Right kidney (tissue), 9 donors: ENCODE results near the gene NDUFS3.
A peak's percentile ranks its signal among the peaks of the same experiment; 100 is the strongest.
"Not testable (repeated sequence)": the region's sequence is repeated elsewhere in the genome, so short reads cannot be mapped to it uniquely, and the experiment has no call there.

ENCODE experiments used
- DNase-seq: peaks from one replicate; pipeline ENCODE4 v3.0.0-alpha.2; 2016
- long read RNA-seq, 8 donors: transcript quantifications; one replicate each; lab custom pipeline, GENCODE V29; 2026

NDUFS3 gene
- long read RNA-seq, donor 1, transcript NDUFS3-201 (7 exons, 958 nt): major isoform, 83 of 98 reads
- long read RNA-seq, donor 1, transcript NDUFS3-205 (2 exons, 269 nt): minor isoform, 5 of 98 reads
- long read RNA-seq, donor 1, partial matches to known transcripts: 6 of 98 reads
- long read RNA-seq, donor 1, other reads (novel, unspliced or antisense): 0 of 98 reads
- long read RNA-seq, donor 2, transcript NDUFS3-201 (7 exons, 958 nt): major isoform, 55 of 59 reads
- long read RNA-seq, donor 2, partial matches to known transcripts: 0 of 59 reads
- long read RNA-seq, donor 2, other reads (novel, unspliced or antisense): 0 of 59 reads
- long read RNA-seq, donor 3, transcript NDUFS3-201 (7 exons, 958 nt): major isoform, 20 of 27 reads
- long read RNA-seq, donor 3, partial matches to known transcripts: 0 of 27 reads
- long read RNA-seq, donor 3, other reads (novel, unspliced or antisense): 0 of 27 reads
- long read RNA-seq, donor 4, transcript NDUFS3-205 (2 exons, 269 nt): minor isoform, 8 of 73 reads
- long read RNA-seq, donor 4, transcript NDUFS3-201 (7 exons, 958 nt): major isoform, 47 of 73 reads
- long read RNA-seq, donor 4, partial matches to known transcripts: 14 of 73 reads
- long read RNA-seq, donor 4, other reads (novel, unspliced or antisense): 0 of 73 reads
- long read RNA-seq, donor 5, transcript NDUFS3-205 (2 exons, 269 nt): minor isoform, 5 of 84 reads
- long read RNA-seq, donor 5, transcript NDUFS3-201 (7 exons, 958 nt): major isoform, 76 of 84 reads
- long read RNA-seq, donor 5, partial matches to known transcripts: 0 of 84 reads
- long read RNA-seq, donor 5, other reads (novel, unspliced or antisense): 0 of 84 reads
- long read RNA-seq, donor 6, transcript NDUFS3-201 (7 exons, 958 nt): major isoform, 64 of 71 reads
- long read RNA-seq, donor 6, partial matches to known transcripts: 0 of 71 reads
- long read RNA-seq, donor 6, other reads (novel, unspliced or antisense): 0 of 71 reads
- long read RNA-seq, donor 7, transcript NDUFS3-201 (7 exons, 958 nt): major isoform, 86 of 112 reads
- long read RNA-seq, donor 7, transcript NDUFS3-205 (2 exons, 269 nt): minor isoform, 16 of 112 reads
- long read RNA-seq, donor 7, partial matches to known transcripts: 6 of 112 reads
- long read RNA-seq, donor 7, other reads (novel, unspliced or antisense): 0 of 112 reads
- long read RNA-seq, donor 8, transcript NDUFS3-201 (7 exons, 958 nt): major isoform, 61 of 74 reads
- long read RNA-seq, donor 8, partial matches to known transcripts: 6 of 74 reads
- long read RNA-seq, donor 8, other reads (novel, unspliced or antisense): 0 of 74 reads

DNA sequence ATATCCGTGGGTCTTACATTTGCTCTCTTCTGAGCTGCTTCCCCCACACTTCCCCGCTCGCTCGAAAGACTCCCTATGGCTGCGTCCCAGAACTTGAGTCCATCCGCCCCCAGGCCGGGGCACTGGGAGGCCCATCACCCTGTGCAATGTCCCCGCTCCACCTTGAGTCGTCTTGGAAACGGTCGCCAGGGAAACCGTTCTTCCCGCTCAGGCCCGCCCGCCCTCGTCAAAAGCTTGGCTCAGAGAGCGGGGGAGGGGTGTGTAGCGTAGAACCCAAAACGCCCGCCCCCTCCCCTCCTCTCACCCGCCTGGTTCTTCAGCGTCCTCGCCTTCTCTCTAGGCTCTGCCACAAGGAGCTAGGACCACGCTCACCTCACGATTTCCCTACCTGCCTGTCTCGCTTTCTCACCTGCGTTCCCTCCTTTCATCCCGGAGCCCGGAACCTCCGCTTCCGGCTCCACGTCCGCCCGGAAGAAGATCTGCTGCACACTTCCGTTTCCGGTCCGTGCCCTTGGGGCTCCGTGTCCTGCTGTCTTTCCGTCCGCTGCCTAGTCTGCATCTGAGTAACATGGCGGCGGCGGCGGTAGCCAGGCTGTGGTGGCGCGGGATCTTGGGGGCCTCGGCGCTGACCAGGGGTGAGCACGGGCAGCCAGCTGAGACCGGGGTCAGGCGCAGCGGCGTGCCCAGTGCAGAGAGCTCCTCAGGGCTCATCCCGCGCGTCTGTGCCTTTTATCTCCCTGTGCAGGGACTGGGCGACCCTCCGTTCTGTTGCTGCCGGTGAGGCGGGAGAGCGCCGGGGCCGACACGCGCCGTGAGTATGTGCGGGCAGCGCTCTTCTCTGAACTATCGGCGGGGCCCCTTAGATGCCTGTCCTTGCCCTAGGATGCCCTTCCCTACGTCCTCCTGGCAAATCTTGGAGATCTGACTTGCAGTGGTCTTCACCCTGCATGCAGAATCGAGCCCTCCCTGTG lies at the start of gene NDUFS3, which contains the start of gene KBTBD4:
Gene NDUFS3 (plus strand): TSS at position 551 of the 971 bp plus-strand sequence. CDS start 18 bp downstream, at position 569.
Gene KBTBD4 (minus strand): TSS at position 447 of the 971 bp plus-strand sequence. CDS start 19 bp downstream, at position 428.
- peak; percentile 98 for DNase-seq

DNA sequence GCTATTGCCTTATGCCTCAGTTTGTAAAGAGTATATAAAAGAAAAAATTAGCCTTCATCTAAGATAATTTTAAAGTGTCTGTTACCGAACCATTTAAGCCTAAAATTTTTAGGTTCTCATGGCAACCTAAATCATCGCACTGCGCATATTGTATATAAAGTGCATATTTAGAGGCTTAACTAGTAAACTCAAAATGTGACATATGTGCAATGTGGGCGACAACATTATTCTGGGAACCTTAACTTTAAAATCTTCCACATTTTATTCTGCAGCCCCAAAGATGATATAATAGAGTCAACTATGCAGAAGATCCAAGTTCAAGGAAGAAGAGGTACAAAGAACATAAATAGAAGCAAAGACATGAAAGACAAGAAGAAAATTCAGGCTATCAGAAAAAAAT lies 48.9 kb upstream of the NDUFS3 start:
- DNase-seq: no peak

DNA sequence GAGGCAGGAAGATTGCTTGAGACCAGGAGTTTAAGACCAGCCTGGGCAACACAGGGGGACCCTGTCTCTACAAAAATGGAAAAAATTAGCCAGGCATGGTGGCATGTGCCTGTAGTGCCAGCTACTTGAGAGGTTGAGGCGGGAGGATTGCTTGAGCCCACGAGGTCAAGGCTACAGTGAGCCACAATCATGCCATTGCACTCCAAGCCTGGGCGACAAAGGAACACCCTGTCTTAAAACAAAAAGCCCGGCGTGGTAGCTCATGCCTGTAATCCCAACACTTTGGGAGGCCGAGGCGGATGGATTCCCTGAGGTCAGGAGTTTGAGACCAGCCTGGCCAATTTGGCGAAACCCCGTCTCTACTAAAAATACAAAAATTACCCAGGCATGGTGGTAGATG lies 48.2 kb upstream of the NDUFS3 start:
- not testable (repeated sequence) for DNase-seq

DNA sequence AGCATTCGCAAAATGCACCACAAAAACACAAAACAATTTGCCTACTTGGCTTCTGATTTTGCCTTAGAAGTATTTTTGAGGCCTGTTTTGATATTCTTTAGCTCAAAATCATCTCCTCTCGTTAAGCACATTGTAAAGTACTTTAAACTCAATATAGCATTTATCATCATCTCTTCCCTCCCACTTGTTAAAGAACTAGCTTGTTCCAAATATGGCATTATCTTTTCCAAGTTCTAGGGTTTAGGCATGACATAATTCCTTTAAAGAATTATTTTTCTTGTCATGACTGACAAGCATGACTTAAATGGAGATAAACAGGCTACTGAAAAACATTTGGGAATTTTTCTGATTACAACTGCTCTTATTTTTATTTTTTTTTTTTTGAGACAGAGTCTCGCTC lies 47.2 kb upstream of the NDUFS3 start:
- DNase-seq: no peak

DNA sequence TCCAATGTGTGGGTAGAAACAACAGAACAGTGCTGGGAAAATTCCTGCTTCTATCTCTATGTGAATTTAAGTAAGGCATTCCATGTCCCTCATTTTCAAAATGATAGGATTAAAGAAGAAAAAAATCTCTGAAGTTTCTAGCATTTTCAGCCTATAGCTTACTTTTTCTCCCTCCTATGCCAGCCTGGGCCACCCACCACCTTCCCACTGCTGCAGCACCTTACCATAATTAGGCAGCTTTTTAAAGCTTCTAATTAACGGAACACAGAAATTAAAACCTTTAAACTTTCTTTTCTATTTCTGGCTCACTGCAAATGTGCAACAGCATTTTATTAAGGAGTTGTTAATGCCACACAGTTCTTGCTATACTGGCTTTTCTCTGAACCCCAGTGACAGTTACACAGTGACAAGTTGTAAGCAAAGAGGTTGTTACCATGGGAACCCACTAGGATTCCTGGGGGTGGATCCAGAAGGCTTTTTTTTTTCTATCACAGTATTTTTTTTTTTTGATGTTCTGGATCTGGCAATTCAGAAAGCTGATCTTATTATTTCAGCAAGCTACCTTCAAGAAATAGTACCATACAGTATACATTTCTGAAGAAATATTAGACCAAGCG lies 46.2 kb upstream of the NDUFS3 start:
- DNase-seq: no peak

DNA sequence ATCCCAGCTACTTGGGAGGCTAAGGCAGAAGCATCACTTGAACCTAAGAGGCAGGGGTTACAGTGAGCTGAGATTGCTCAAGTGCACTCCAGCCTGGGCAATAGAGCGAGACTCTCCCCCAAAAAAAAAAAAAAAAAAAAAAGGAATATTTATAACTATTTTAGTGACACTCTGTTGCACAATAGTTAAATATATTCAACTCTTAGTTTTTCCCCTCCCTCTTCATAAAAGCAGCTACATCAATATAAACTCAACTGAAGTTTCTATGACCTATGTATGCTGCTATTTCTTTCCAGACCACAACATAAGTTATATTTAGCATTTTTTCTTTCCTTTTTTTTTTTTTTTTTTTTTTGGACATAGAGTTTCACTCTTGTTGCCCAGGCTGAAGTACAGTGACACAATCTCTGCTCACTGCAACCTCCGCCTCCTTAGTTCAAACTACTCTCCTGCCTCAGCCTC lies 45.2 kb upstream of the NDUFS3 start:
- DNase-seq: no peak

DNA sequence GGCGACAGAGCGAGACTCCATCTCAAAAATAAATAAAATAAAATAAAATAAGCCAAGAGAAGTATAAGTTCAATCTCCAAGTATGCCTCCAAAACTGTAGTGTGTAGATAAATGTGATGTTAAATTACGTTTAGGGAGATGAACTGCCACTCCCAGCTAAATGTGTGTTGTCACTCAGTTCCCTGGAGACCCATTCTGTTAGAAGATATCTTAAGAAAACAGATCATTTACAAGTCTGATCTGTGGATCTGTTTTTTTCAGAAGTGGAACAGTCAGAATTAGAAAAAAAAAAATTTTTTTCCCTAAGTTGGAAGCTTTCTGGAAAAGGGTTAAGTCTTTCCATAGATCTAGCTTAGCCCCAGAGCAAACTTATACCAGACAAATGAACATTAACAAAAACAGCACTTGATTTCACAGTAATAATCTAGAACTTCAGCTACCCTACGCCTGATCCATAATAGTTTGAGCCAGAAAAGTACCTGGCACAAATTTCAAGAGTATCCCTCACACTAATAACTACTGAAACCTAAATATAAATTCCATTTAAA lies 44.1 kb upstream of the NDUFS3 start:
- DNase-seq: no peak

DNA sequence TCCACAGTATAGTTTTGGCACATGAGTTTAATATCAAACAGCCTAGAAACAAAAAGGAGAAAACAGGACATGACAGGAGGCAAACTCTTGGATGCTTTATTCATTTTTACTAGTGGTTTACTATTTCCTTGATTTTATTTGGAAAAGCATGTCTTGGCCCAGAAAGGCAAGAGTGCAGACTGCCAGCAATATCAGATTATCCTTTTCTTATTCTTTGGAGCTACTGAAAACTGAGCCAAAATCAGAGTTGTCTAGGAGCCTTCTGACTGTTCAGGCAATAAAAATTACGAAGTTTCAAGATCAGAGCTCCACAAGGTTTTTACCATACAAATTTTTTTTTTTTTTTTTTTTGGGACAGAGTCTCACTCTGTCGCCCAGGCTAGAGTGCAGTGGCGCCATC lies 42.0 kb upstream of the NDUFS3 start:
- DNase-seq: no peak

DNA sequence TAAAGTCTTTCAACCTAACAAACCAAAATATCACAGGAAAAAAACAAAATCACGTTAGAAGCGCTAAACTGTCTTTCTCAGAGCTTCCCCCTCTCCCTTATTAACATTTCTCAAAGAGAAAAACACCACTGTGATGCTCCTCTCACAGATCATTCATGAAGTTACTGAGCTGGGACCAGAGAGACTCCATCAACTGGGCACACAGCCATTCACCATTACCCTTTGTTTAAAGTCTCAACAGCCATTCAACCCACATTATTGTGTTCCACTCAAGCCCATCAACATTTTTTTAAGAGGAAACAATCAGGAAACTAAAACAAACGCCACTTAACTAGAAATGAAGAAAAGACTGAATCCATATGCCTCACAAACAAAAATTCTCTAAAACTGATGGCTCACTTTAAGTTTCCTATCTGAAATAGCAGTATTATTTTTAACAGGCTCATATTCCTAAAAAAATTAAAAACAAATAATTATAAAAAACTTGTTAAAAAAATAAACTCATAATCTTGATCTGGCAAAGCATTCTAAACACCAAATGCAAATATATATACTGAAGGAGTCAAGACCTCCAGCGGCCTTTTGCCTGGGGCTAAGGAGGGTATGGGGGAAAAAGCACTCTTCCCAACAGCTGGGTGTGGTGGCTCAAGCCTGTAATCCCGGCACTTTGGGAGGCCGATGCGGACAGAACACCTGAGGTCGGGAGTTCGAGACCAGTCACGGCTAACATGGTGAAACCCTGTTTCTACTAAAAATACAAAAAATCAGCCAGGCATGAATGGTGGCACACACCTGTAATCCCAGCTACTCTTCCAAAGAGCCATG lies 39.9 kb upstream of the NDUFS3 start:
- DNase-seq: no peak

DNA sequence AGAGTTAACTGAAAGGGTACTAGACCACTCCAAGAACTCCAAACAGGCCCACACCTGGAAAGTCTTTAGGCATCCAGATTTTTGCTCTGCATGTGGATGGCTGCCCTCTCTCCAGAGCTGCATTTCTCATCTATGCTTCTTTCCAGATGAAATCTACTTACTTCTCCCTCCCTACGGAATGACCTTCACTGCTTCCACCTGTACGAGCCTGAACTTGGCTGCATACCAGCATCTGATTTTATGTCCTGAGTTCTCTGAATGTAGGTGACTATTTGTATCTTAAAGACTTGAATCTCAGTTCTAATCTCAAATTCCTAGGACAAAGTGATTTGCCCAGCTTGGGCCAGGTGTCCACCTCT lies 39.2 kb upstream of the NDUFS3 start:
- DNase-seq: no peak

DNA sequence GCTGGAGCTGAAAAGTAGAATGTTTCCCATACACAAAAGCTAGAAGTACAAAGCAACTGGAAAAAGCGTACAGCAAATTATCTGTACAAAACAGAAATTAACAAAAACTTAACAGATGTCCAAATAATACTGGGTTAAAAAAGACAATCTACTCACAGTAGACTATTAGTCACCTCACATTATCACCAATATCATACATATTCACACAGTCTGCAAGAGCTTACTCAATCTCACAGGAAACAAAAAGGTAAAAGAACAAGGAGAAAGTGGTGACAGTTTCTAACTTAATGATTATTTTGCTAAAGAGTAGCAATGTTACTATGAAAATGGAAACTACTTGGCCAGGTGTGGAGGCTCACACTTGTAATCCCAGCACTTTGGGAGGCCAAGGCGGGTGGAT lies 37.8 kb upstream of the NDUFS3 start:
- DNase-seq: no peak

DNA sequence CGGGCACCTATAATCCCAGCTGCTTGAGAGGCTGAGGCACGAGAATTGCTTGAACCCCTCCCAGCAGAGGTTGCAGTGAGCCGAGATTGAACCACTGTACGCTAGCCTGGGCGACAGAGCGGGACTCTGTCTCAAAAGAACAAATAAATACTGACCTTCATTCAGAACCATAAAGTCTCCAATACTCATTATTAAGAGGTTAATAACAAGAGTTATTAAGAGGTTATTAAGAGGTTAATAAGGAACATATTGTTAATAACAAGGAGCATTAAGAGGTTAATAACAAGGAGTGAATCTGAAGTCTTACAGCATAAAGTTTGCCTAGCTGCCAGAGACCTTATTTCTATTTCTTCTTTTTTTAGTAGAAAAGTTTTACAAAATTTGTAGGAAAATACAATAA lies 33.6 kb upstream of the NDUFS3 start:
- no peak for DNase-seq

DNA sequence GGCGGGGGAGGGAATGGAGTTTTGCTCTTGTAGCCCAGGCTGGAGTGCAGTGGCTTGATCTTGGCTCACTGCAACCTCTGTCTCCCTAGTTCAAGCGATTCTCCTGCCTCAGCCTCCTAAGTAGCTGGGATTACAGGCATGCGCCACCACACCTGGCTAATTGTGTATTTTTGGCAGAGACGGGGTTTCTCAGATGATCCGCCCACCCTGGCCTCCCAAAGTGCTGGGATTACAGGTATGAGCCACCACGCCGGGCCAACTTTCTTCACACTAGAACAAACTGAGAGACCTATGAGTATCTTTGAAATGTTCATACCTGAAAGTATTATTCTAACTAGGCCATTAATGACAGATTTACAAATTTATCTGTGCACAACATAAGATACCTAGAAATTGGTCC lies 32.6 kb upstream of the NDUFS3 start:
- DNase-seq: not testable (repeated sequence)

DNA sequence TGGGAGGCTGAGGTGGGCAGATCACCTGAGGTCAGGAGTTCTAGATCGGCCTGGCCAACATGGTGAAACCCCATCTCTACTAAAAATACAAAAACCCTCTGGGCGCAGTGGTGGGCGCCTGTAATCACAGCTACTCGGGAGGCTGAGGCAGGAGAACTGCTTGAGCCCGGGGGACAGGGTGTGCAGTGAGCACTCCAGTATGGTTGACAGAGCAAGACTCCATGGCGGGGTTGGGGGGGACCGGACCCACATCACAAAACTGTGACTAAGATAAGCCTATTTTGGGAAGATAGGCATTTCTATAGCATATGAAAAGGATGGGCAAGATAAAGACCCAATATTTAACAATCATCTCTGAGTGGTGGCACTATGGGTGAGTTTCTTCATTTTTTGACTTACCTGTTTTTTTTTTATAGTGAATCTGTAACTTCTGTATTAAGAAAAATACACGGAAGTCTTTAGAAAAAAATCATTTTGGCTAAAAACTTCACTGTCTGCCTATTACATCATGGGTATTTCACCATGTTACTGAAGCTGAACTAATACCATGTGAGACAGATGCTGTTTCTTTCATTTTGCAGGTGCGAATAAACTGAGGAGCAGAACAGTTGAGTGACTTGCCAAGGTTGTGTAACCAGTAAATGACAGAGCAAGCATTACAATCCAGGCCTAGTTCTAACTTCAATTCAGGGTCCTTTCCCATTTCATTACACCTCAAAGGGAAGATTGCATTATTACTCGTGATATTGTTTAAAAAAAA lies 28.4 kb upstream of the NDUFS3 start:
- DNase-seq: no peak

DNA sequence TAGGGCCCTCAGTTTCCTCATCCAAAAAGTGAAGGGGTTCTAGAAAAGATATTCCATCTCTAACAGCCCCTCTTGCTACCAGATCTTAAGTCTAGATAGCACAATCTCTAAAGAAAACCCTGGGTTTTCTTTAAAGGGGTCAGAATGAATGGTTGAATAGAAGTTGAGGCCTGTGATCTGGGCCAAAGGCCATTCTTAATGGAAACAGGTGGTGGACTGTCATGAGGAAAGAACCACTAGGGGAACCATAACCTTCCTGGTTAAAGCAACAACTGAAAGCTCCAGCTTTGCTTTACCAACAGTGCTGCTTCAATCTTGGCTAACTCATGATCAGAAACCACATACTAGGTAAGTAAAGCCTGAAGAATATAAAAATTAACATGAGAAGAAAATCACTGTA lies 27.8 kb upstream of the NDUFS3 start:
- no peak for DNase-seq

DNA sequence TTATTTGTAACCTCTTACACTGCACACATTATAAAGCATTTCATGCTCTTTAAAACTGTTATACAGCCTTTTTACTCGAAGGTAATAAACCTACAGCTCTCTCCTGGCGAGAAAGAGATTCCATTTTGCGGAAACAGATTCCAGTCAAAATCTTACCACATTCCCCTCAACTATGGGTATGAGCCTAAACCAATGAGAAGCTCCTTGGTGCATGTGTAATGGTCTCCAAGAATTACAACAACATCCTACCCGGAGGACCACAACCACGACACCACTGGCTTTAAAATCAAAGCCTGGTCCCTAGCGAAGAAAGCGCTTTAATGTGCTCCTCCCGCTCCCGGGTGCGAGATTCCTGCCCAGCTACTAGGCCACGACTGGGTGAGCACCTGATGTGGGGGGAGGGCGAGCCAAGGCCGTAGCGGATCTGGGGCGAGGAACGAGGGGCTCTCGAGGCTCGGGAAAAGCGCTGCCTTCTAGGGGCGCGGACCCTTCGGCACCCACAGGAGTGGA lies 26.8 kb upstream of the NDUFS3 start:
- DNase-seq: peak; percentile 74

DNA sequence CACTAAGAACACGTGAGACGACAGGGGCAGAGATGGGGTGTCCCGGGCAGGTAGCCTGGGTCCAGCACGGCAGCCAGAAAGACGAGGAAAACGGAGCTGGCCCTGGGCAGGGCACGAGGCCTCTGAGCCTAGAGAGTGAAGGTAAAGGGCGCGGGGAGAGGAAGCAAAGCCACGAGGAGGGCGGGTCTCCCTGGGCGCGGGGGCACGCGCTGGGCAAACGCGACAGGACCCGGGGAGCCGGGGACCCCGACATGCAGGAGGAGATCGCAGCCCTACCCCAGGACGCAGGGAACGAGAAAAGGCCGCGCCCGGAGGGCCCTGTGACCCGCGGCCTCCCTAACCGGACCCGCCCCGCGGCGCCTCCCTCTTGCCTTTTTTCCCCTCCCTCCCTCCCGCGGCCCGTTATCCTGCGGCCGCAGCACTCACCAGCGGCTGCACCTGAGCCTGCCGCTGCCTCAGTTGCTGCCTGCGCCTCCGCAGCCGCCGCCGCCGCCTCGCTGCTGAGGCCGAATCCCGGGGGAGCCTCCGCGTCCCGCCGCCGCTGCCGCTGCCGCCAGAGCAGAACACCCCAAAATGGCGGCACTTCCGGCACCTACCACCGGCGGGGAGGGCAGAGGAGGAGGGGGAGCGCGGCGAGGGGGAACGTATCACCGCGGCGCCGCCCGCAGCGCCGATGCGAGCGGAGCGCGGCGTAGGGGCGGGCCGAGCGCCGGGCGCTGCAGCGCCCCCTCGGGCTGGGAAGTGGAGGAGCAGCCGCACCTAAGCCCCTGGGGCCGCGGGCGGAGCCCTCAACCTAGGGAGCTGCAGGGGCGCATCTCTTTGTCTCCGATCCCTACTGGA lies 26.1 kb upstream of the NDUFS3 start, which contains the start of gene CELF1:
Gene CELF1 (minus strand): TSS at position 567 of the 840 bp plus-strand sequence. CDS start 53,609 bp downstream, outside the sequence.
- DNase-seq: peak; percentile 94
